Upper lobe of left lung (tissue), 6 donors: Measurements from ENCODE around the gene F7. TPM values are rescaled to one million over a fixed set of nuclear protein-coding genes. Genes with fewer than 3 reads are reported as not detected.

Experiments used
- ATAC-seq, 2 donors: fragments of 200-7000 bp; cut with Tn5 transposase; one replicate each; pipeline ENCODE4 v1.9.1; 2022; ENCODE audit warnings: mild to moderate bottlenecking in 2 of 2, moderate library complexity in 2 of 2; ENCODE audit not compliant: low FRiP score in 2 of 2
- DNase-seq, 2 donors: peaks; one replicate each; pipeline ENCODE4 v3.0.0-alpha.2; 2019 to 2020
- H3K27ac ChIP-seq, 4 donors: fragments of 200-600 bp; sonication (generic); one replicate each; pipeline ENCODE4 v1.5.1; 2016 to 2019
- H3K27me3 ChIP-seq, 4 donors: fragments of 200-600 bp; sonication (generic); one replicate each; pipeline ENCODE4 v1.5.1; 2017 to 2019
- H3K36me3 ChIP-seq, 4 donors: fragments of 200-600 bp; sonication (generic); one replicate each; pipeline ENCODE4 v1.5.1; 2016 to 2019
- H3K4me1 ChIP-seq, 4 donors: fragments of 200-600 bp; sonication (generic); one replicate each; pipeline ENCODE4 v1.5.1; 2018 to 2019
- H3K4me3 ChIP-seq, 4 donors: fragments of 200-600 bp; sonication (generic); one replicate each; pipeline ENCODE4 v1.5.1; 2017 to 2019; ENCODE audit warnings: mild to moderate bottlenecking in 2 of 4, moderate library complexity in 1 of 4
- H3K9me3 ChIP-seq, 4 donors: fragments of 200-600 bp; sonication (generic); one replicate each; pipeline ENCODE4 v1.5.1; 2018 to 2019
- EP300 ChIP-seq, 4 donors: sonication (generic); formaldehyde crosslinking; IDR thresholded peaks; one replicate each; pipeline ENCODE4 v1.5.1; 2017; ENCODE audit warnings: antibody characterized with exemption in 4 of 4, control low read depth in 2 of 4
- POLR2A ChIP-seq, 4 donors: fragments of 450-650 bp; IDR thresholded peaks; one replicate each; pipeline ENCODE4 v1.5.1; 2016 to 2017; ENCODE audit warnings: antibody characterized with exemption in 4 of 4, mild to moderate bottlenecking in 2 of 4
- POLR2AphosphoS5 ChIP-seq, 2 donors: sonication (generic); formaldehyde crosslinking; IDR thresholded peaks; one replicate each; pipeline ENCODE4 v1.5.1; 2017; ENCODE audit warnings: antibody characterized with exemption in 2 of 2
- WGBS, 2 donors: methylation state at CpG; one replicate each; pipeline ENCODE4 v1.1.5; 2017 to 2018; 5-methylcytosine and 5-hydroxymethylcytosine counted together
- total RNA-seq, 6 donors: library from RNA; depleted of rRNA in 4 of 6; stranded (reverse); fragments of >200 nt in 4 of 6; gene quantifications; one replicate each; pipeline versions ENCODE4 v1.1.0 to v1.2.1, GENCODE V29; 2016 to 2021
- TF ChIP-seq, protein P1 (sequence below), 6 experiments: fragments of 450-650 bp in 4 of 6; fragments of 200-600 bp in 2 of 6; sonication (generic) in 2 of 6; IDR thresholded peaks; one replicate each; pipeline ENCODE4 v1.5.1; 2016 to 2019; ENCODE audit warnings: antibody characterized with exemption in 6 of 6
- donor health status: DM: no; HTN: no; CAD: no; lungs with moderate emphysema.
- donor health status: DM: no; HTN: yes; CAD: no; lungs with severe emphysema.

The F7 gene
- total RNA-seq, 6 donors from 2014 or later: 0.20 TPM; not detected in 5

DNA sequence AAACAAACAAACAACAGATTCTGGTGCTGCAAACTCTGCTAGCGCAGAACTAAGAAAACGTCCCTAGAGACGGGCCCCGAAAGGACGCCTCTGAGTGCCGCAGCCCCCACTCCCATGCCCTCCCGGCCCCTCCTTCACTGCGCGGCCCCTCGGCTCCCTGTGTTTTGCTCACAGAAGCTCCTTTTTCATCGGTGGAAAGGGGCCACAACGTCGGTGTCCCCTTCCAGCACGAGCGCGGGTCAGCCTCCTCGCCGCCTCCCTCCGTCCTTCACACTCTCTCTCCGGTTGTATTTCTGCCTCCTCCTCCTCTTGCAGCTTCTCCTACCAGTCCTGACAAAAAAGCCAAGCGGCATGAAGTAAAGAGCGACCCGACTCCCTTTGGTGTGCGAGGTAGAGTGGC lies 14.8 kb upstream of the F7 start:
- Histone ChIP-seq H3K4me3 (no peak overlapping the region), H3K27ac (no peak overlapping the region), H3K27me3 (no peaks in the 10 kb centered on the region), H3K36me3 (peaks cover 0 to 53% (median 16%) of the 10 kb centered on the region in 4 donors), H3K9me3 (no peaks in the 10 kb centered on the region), H3K4me1 (no peaks in the 10 kb centered on the region)
- TF ChIP-seq, protein P1, sequence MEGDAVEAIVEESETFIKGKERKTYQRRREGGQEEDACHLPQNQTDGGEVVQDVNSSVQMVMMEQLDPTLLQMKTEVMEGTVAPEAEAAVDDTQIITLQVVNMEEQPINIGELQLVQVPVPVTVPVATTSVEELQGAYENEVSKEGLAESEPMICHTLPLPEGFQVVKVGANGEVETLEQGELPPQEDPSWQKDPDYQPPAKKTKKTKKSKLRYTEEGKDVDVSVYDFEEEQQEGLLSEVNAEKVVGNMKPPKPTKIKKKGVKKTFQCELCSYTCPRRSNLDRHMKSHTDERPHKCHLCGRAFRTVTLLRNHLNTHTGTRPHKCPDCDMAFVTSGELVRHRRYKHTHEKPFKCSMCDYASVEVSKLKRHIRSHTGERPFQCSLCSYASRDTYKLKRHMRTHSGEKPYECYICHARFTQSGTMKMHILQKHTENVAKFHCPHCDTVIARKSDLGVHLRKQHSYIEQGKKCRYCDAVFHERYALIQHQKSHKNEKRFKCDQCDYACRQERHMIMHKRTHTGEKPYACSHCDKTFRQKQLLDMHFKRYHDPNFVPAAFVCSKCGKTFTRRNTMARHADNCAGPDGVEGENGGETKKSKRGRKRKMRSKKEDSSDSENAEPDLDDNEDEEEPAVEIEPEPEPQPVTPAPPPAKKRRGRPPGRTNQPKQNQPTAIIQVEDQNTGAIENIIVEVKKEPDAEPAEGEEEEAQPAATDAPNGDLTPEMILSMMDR (IDR thresholded peaks at IDR 0.05): no peak
- TF ChIP-seq POLR2A (IDR thresholded peaks at IDR 0.05) (no peak), EP300 (IDR thresholded peaks at IDR 0.05) (no peak), POLR2AphosphoS5 (IDR thresholded peaks at IDR 0.05) (no peak)
- WGBS, 2 donors: 92 to 93% methylated on average over 24 of the region's 24 CpGs
- DNase-seq: no peak
- no peak for ATAC-seq

DNA sequence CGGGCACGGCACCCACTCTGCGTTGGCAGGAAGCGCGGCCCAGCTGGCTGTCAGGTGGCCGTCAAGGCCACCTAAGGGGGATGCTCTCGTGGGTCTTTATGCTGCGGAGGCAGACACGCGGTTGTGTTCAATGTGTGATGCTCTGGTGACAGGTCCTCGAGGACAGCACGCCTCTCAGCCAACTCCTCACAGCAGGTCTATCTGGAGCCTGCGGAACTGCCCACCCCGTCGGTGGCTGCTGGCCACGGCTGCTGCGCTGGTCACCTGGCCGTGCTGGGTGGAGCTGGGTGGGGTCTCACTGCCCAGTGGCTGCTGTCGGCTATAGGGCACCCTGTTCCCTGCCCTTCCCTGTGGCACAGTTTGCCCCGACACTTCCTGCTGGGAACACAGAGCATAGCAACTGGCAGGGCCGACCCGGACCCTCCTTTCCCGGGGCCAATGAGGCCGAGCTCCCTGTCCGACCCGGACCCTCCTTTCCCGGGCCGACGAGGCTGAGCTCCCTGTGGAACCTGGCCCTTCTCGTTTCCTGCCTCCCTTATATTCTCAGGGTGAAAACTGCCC lies 14.3 kb upstream of the F7 start:
- Histone ChIP-seq H3K27ac (no peak overlapping the region), H3K27me3 (no peaks in the 10 kb centered on the region), H3K36me3 (peaks cover 0 to 52% (median 16%) of the 10 kb centered on the region in 4 donors), H3K4me1 (no peaks in the 10 kb centered on the region), H3K4me3 (no peak overlapping the region), H3K9me3 (no peaks in the 10 kb centered on the region)
- no peak for ATAC-seq
- no peak for TF ChIP-seq EP300 (IDR thresholded peaks at IDR 0.05)
- TF ChIP-seq POLR2A (IDR thresholded peaks at IDR 0.05): no peak
- 86 to 90% methylated on average over 17 to 30 of the region's 30 CpGs for WGBS, 2 donors
- peak in 1 of 2 donors; percentile 64 for DNase-seq

- H3K9me3 ChIP-seq: no peaks in the 10 kb centered on the region
- no peak overlapping the region for H3K27ac ChIP-seq
- peaks cover 0 to 47% (median 15%) of the 10 kb centered on the region in 4 donors for H3K36me3 ChIP-seq
- H3K4me1 ChIP-seq: no peaks in the 10 kb centered on the region
- H3K4me3 ChIP-seq: no peak overlapping the region
- peak in 1 of 2 donors; percentile 75 for DNase-seq
- 90 to 91% methylated on average over 15 to 33 of the region's 33 CpGs for WGBS, 2 donors
- no peak for ATAC-seq
- H3K27me3 ChIP-seq: no peaks in the 10 kb centered on the region
- TF ChIP-seq POLR2AphosphoS5 (IDR thresholded peaks at IDR 0.05) (no peak), POLR2A (IDR thresholded peaks at IDR 0.05) (no peak), EP300 (IDR thresholded peaks at IDR 0.05) (no peak)
- TF ChIP-seq, protein P1 (IDR thresholded peaks at IDR 0.05): no peak
Measured at GRCh38 chr13:113091891-113092775, 13.5 kb upstream of the F7 start.

- H3K4me3 ChIP-seq: no peak overlapping the region
- DNase-seq (peak in 1 of 2 donors; percentile 70), ATAC-seq (no peak)
- no peak for TF ChIP-seq EP300 (IDR thresholded peaks at IDR 0.05)
- TF ChIP-seq, protein P1 (IDR thresholded peaks at IDR 0.05): no peak
- TF ChIP-seq POLR2AphosphoS5 (IDR thresholded peaks at IDR 0.05): no peak
- TF ChIP-seq POLR2A (IDR thresholded peaks at IDR 0.05): no peak
- no peak overlapping the region for H3K27ac ChIP-seq
- H3K4me1 ChIP-seq: no peaks in the 10 kb centered on the region
- 92 to 93% methylated on average over 16 to 25 of the region's 25 CpGs for WGBS, 2 donors
- H3K9me3 ChIP-seq: no peaks in the 10 kb centered on the region
- no peaks in the 10 kb centered on the region for H3K27me3 ChIP-seq
- H3K36me3 ChIP-seq: peaks cover 0 to 39% (median 11%) of the 10 kb centered on the region in 4 donors
Measured at GRCh38 chr13:113092776-113093579, 12.6 kb upstream of the F7 start.
